Gastrocnemius medialis (tissue), 4 donors: ENCODE results near the gene ELF5.

ENCODE experiments used
- POLR2A ChIP-seq, 2 donors: fragments of 450-650 bp; IDR thresholded peaks; one replicate each; pipeline ENCODE4 v1.6.1; 2017; ENCODE audit warnings: antibody characterized with exemption in 2 of 2, mild to moderate bottlenecking in 2 of 2, moderate library complexity in 2 of 2
- TF ChIP-seq, protein P1 (sequence below), 5 experiments: fragments of 450-650 bp in 3 of 5; fragments of 200-600 bp in 2 of 5; sonication (generic) in 2 of 5; IDR thresholded peaks in 4 of 5; conservative IDR thresholded peaks in 1 of 5; 1 replicate in 4 of 5; 2 replicates in 1 of 5; pipeline ENCODE4 v1.5.1; 2016 to 2019; ENCODE audit warnings: antibody characterized with exemption in 5 of 5, mild to moderate bottlenecking in 3 of 5, moderate library complexity in 3 of 5

DNA sequence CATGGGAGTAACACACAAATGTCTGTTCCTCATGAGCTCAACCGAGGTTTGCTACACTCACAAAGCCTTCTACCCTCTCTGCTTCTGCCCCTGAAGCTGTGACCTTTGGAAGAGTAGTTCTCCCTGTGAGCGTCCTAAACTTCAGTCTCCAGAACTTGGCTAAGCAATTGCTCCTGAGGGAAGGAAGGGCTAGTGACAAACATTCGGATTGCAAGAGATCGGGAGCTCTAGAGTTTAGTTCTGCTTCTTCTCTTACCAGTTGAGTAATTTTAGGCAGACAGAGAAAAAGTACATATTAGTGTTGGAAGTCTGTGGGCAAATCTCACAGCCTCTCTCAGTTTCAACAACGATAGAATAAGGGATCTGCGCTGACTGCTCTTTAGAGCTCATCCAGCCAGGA lies 27.3 kb upstream of the ELF5 start:
- TF ChIP-seq, protein P1, sequence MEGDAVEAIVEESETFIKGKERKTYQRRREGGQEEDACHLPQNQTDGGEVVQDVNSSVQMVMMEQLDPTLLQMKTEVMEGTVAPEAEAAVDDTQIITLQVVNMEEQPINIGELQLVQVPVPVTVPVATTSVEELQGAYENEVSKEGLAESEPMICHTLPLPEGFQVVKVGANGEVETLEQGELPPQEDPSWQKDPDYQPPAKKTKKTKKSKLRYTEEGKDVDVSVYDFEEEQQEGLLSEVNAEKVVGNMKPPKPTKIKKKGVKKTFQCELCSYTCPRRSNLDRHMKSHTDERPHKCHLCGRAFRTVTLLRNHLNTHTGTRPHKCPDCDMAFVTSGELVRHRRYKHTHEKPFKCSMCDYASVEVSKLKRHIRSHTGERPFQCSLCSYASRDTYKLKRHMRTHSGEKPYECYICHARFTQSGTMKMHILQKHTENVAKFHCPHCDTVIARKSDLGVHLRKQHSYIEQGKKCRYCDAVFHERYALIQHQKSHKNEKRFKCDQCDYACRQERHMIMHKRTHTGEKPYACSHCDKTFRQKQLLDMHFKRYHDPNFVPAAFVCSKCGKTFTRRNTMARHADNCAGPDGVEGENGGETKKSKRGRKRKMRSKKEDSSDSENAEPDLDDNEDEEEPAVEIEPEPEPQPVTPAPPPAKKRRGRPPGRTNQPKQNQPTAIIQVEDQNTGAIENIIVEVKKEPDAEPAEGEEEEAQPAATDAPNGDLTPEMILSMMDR (IDR thresholded peaks at IDR 0.05 in 4 of 5, conservative IDR thresholded peaks at IDR 0.05 in 1 of 5) = no peak
- no peak for TF ChIP-seq POLR2A (IDR thresholded peaks at IDR 0.05)
